Activated CD4-positive, CD25-positive, alpha-beta regulatory T cell treated with anti-CD3 and anti-CD28 coated beads, Interleukin-2, amount 50 U/mL, for 16 hours (primary cell): ENCODE results near the gene ZP3.
"Not testable (repeated sequence)": the region's sequence is repeated elsewhere in the genome, so short reads cannot be mapped to it uniquely, and the experiment has no call there.

ENCODE experiments used
- DNase-seq: peaks from one replicate; pipeline ENCODE4 v3.0.0-alpha.2; 2020; ENCODE audit warnings: low read depth, low spot score

ZP3 gene

DNA sequence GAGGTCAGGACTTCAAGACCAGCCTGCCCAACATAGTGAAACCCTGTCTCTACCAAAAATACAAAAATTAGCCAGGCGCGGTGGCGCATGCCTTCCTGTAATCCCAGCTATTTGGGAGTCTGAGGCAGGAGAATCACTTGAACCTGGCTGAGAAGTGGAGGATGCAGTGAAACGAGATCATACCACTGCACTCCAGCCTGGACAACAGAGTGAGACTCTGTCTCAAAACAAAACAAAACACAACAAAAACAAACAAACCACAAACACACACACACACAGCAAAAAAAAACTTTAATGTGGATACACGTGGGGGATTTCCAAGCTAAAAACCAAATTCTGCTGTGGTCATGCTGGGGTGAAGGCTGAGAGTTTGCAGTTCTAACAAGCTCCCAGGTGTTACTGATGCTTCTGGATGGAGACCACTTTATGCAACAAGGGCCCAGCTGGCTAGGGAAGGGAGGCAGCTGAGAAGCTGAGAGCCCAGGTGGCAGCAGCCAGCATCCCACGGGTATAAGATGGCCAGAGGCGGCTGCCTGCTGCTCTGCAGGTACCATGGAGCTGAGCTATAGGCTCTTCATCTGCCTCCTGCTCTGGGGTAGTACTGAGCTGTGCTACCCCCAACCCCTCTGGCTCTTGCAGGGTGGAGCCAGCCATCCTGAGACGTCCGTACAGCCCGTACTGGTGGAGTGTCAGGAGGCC is at the start of gene ZP3:
Gene ZP3, plus strand, starts transcription at position 538 of the 699 bp plus-strand sequence. Its CDS starts 15 bp downstream, at position 553.
- DNase-seq, result no peak

DNA sequence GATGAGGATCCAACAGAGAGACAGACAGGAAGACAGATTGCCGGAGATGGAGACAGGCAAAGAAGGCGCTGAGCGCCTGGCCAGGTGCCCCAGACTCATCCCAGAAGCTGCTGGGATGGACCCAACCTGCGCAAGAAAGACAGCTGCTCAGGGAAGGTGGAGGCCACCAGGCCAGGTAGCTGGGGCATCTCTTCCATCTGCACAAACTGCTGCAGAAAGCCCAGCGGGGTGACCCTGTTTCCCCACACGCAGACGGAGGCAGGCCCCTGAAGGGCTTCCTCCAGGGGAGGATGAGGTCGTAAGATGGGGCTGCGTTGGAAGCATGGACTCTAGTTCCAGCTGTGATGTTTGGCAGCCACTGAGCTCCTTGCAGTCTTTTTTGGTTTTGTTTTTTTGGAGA is 49.5 kb upstream of the ZP3 start:
- DNase-seq, result no peak

DNA sequence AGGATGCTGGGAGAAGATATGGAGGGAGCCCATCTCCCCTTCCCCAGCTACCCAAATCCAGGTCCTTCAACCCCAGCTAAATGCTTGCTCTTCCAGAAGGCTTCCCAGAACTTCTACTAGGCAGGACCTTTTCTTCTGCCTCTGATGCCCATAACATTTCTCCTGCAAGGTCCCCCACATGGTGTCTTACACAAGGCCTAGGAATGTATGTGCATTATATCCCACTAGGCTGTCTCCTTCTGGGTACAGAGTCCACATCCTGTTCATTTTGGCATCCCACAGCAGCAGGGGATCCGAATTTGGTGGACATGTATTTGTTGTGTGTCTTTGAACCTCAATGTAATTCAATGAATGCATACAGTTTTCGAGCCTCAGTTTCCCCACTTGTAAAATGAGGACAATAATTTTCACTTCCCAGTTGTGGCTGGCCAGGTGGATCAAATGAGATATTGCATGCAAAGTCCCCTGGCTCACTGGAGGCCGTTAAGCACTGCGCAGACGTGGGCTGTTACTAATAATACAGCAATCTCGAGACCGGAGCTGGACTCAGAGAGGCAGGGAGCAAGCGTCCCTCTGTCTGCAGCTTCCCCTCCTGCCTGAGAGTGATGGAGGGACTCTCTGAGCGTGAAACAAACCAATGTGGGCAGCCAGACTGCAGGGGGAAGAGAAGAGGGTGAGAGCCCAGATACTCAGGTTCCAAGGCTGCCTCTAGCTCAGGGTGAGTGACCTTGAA is 47.4 kb upstream of the ZP3 start:
- DNase-seq, result no peak

DNA sequence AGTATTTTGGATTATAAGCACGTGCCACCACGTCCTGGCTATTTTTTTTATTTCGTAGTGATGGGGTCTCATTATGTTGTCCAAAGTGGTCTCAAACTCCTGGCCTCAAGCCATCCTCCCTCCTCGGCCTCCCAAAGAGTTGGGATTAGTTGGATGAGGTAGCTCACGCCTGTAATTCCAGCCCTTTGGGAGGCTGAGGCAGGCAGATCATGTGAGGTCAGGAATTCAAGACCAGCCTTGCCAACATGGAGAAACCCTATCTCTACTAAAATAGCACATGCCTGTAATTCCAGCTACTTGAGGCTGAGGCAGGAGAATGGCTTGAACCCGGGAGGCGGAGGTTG is 44.2 kb upstream of the ZP3 start:
- DNase-seq, result no peak

DNA sequence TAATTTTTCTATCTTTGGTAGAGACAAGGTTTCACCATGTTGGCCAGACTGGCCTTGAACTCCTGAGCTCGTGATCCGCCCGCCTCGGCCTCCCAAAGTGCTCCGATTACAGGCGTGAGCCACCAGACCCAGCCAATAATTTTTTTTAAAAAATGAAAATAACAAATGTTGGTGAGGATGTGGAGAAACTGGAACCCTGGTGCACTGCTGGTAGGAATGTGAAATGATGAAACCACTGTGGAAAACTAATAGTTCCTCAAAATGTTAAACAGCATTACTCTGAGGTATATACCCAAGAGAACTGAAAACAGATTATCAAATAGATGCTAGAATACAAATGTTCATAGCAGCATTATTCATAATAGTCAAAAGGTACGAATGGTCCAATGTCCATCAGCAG is 42.9 kb upstream of the ZP3 start:
- DNase-seq, result no peak

DNA sequence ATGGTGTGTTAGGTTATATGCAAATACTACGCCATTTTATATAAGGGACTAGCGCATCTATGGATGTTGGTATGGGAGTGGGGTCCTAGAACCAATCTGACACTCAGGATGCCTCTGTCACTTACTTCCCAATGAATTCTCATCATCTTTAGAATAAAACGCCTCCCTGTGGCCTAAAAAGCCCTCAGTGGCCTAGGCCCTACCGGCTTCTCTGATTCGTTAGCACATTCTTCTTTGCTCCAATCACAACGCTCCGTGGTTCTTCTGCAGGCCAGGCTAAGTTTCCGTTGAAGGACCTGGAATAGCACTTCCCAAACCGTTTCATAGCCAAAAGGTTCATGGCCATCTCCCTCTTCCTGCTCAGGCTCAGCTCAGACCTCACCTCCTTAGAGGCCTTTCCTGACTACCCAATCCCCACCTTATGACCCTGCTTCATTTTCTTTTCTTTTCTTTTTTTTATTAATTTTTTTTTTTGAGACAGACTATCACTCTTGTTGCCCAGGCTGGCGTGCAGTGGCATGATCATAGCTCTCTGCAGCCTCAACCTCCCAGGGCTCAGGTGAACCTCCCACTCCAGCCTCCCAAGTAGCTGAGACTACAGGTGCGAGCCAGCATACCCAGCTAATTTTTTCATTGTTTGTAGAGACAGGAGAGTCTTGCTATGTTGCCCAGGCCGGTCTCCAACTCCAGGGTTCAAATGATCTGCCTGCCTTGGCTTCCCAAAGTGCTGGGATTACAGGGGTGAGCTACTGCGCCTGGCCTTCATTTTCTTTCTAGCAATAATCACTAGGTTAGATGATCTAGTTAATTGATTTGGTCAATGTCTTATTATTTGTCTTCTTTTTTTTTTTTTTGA is 41.4 kb upstream of the ZP3 start:
- no peak for DNase-seq

DNA sequence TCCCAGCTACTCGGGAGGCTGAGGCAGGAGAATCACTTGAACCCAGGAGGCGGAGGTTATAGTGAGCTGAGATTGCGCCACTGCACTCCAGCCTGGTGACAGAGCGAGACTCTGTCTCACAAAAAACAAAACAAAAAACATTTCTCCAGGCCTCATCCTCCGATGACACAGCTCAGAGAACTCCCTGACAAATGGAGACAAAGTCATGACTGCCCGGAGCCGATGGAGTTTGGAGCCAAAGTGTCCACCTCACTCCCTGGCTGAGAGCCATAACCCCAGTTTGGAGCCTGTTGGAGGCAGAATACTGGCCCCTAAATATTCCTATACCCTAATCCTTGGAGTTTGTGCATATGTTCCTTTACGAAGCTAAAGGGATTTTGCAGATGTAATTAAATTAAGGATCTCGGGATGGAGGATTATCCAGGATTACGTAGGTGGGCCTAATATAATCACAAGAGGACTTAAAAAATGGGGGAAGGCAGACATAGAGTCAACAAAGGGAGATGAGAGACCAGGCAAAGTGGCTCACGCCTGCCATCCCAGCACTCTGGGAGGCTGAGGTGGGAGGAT is 38.0 kb upstream of the ZP3 start:
- no peak for DNase-seq

DNA sequence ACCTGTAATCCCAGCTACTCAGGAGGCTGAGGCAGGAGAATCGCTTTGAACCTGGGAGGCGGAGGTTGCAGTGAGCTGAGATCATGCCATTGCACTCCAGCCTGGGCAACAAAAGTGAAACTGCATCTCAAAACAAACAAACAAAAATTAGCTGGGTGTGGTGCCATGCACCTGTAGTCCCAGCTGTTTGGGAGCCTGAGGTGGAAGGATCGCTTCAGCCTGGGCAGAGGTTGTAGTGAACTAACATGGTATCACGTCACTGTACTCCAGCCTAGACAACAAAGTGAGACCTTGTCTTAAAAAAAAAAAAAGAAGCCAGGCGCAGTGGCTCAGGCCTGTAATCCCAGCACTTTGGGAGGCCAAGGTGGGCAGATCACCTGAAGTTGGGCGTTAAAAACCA is 37.0 kb upstream of the ZP3 start:
- DNase-seq, result not testable (repeated sequence)

DNA sequence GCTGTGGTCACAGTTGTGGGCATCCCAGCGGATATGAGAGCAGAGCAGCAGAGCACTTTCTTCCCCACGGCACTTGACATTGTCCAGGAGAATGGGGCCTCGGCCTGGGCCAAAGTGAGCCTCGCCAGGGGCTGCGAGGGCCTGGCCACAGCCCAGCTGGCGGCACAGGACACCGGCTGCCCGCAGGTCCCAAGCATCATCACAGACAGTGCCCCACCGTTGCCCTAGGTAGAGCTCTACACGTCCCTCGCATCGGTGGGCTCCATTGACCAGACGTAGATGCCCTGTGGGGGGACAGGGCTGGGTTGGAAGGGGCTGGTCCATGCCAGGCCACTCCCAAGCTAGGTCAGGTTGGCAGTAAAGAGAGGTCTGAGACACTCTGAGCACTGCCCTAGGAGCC is 34.7 kb upstream of the ZP3 start:
- DNase-seq, result no peak

DNA sequence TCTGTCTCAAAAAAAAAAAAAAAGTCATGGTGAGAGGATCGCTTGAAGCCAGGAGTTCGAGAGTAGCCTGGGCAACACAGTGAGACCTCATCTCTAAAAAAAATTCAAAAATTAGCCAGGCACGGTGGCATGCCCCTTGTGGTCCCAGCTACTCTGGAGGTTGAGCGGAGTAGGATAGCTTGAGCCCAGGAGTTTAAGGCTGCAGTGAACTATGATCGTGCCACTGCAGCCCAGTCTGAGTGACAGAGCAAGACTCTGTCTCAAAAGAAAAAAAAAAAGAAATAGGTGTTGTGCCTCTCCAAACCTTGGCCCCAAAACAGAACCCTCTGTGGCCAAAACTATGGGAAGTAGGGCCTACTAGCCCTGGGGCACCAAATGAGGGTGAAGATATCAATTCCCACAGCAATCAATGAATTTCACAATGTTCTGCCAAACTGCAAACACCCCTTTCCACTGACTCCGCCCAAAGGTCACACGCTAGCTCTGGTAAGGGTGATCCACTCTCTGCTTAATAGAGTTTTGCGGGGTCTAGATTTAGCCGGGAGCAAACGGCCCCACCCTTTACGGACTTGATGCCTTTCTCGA is 32.1 kb upstream of the ZP3 start:
- DNase-seq, result no peak

DNA sequence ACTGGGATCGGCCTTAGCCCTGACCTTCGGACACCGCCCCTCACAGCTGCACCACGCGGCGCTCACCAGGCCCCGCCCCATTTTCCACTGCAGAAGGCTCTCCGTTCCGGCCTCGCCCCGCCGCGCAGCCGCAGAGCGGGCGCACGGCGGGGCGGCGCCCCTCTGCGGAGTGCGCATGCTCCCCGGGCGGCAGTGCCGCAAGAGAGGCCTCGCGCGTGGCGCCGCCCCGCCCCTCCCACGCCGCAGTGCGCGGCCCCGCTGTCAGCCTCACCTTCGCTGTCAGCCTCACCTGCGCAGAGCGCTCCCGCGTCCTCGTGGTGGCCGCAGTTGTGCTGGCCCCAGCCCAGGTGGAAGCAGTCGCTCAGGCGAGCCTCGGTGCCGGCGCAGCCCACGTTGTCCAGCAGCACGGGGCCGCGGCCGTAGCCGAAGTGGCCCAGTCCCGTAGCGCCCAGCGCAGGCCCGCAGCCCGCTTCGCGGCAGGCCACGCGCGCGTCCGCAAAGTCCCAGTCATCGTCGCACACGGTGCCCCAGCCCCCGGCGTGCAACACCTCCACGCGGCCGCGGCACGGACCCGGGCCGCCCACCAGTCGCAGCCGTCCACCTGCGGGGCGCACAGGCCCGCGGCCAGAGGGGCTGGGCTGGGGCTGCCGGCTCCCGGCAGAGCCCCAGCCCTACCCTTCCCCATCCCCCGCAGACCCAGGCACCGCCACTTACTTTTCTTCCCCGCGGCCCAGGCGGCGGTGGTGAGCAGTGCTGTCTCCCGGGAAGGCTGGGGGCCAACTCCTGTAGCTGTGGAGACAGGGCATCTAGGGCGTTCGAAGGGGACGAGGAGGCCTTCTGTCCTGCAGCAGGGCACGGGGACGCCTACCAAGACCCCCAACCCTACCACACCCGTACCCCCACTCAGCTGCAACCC is 31.4 kb upstream of the ZP3 start:
- DNase-seq, result peak; percentile 78

DNA sequence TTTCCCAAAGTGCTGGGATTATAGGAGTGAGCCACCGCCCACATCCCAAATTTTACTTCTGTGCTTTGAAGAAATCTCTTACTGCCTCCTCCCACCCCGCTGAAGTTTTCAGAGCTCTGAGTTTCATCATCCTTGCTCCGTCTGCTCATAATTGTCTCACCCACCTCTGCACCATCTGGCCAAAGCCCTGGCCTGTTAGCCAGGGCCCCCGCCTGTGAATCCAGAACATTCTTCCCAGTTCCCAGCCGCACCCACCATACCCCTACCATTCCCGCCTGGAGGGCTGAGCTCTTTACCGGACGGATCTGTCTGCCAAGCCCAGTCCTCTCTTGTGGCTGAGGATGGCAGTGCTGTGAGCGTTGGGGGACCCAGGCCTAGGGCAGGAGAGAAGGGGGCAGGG is 29.8 kb upstream of the ZP3 start:
- no peak for DNase-seq

DNA sequence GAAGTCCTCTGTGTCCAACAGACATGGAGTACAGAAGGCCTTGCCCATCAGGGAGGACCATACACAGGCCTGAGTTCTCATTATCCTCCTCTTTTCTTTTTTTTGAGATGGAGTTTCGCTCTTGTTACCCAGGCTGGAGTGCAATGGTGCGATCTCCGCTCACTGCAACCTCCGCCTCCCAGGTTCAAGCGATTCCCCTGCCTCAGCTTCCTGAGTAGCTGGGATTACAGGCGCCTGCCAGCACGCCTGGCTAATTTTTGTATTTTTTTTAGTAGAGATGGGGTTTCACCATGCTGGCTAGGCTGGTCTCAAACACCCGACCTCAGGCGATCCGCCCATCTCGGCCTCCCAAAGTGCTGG is 29.2 kb upstream of the ZP3 start:
- not testable (repeated sequence) for DNase-seq

DNA sequence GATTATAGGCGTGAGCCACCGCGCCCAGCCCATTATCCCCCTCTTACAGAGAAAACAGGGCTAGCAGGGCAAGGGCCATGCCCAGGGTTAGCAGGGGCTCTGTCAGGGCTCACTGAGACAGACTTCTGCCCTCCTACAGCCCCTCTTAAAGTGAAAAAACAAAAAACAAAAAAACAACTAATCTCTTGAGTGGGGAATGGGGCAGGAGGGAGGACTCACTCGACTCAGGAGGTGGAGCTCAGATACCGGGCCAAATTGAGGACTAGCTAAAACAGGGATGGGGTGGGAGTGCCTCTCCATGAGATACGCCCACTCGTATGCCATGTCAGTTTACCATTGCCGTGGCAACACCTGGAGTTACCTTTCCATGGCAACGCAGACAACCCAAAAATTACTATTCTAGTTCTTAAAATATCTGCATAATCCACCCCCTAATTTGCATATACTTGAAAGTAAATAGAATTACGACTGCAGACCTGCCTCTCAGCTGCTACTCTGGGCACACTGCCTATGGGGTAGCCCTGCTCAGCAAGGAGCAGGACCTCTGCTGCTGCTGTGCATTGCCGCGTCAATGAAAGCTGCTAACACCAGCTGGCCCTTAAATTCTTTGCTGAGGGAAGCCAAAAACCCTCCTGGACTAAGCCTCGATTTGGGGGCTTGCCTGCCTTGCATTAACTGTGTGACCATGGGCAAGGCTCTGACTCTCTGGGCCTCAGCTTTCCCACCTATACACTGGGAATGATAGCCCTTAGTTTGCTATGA is 28.6 kb upstream of the ZP3 start:
- DNase-seq, result no peak

DNA sequence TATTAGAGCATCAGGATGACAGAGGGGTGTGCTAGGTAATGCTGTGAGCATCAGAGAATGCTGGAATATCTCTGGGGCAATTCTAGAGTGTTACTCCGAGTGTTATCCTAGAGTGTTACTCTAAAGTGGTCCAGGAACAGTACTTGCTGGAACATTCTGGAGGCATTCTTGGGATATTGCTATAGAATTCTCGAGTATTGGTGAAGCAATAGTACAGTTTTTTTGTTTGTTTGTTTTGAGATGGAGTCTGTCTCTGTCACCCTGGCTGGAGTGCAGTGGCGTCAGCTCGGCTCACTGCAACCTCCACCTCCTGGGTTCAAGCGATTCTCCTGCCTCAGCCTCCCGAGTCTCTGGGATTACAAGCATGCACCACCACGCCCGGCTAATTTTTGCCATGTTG is 27.9 kb upstream of the ZP3 start:
- no peak for DNase-seq

DNA sequence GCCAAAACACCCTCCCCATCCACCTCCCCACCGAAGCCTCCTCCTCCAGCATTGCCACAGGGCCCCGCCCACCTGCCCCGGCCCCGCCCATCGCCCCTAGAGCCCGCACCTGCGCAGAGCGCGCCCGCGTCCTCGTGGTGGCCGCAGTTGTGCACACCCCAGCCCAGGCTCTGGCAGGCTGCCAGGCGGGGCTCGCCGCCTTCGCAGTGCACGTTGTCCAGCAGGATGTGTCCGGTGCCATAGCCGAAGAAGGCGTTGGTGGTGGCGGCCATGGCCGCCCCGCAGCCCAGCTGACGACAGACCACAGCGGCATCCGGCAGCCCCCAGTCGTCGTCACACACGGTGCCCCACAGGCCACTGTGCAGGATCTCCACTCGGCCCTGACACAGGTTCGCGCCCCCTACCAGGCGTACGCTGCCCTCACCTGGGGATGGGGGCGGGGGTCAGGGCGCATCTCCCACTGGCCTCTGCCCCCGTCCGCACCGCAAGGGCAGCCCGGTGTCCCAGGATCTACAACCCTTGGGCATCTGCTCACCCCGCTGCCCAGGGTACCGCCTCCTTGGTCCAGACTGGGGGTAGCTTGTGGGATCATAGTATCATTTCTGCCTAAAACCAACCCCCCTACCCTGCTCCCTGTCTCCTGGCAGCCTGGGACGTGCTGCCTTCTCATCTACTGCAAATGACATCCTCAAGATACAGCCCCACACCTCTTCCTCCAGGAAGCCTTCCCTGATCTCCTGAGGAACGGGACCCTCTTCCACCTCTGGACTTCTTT is 27.2 kb upstream of the ZP3 start:
- peak; percentile 54 for DNase-seq

DNA sequence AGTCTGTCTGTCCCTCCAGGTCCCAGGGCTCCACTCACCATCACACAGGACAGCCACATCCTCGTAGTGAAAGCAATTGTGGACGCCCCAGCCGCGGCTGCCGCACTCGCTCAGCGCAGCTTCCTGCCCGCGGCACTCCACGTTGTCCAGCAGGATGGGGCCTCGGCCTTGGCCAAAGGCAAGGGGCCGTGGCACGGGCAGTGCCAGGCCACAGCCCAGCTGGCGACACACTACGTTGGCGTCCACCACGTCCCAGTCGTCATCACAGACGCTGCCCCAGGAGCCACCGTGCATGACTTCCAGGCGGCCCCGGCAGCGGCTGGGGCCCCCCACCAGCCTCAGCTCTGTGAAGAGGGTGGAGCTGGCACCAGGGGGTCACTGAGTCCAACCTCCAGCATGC is 24.5 kb upstream of the ZP3 start:
- DNase-seq, result no peak

DNA sequence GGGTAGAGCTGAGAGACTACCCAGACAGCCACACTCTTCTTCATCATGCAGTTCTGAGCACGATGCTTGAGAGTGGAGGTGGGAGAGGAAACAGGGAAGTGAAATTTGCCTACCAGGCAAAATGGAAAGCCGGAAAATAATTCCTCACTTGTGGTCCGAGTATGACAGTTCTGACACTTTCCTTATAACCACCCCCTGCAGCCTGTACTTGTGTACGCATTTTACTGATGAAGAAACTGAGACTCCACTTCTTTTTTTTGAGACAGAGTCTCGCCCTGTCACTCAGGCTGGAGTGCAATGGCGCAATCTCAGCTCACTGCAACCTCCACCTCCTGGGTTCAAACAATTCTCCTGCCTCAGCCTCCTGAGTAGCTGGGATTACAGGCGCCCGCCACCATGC is 21.7 kb upstream of the ZP3 start:
- not testable (repeated sequence) for DNase-seq

DNA sequence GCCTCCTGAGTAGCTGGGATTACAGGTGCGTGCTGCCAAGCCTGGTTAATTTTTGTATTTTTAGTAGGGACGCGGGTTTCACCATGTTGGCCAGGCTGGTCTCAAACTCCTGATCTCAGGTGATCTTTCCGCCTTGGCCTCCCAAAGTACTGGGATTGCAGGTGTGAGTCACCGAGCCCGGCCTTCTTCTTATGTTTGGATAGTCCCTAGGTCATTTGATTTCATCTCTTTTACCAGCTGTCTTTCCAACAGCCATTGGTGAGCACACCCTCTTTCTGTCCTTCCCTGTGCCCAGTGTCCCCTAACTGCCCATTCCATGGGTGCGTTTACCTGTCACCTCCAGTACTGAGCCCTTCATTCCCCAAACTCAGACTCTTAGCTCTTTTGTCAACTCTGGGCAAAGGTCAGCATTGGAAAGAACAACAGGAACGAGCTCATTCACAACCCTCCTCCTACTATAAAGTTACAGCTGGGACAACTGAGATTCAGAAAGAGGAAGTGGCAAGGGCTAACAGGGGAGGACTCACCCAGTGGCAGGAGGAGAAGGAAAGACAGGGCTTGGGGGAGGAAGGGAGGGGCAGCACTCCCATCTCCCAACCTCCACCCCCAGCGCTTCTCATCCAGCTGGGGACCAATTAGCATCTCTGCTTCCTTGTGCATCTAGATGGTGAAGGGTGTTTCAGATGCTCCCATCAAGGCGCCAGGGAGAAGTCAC is 20.8 kb upstream of the ZP3 start:
- DNase-seq, result no peak
